ENCODE results near the gene CLN6. TPM values are rescaled to one million over a fixed set of nuclear protein-coding genes. Genes with fewer than 3 reads are reported as not detected.

Gene CLN6
- total RNA-seq, 3 donors from 2014 or later, result 20.1 to 39.2 (median 31.0) TPM

GRCh38 chr15:68220489-68220888, 9.0 kb downstream of the CLN6 start:
- ATAC-seq (no peak), DNase-seq (no peak)
- intact Hi-C loops (cut with DNase I, micrococcal nuclease), result no loop called here
- Histone ChIP-seq H3K4me3 (no peak overlapping the region), H3K9me3 (no peaks in the 10 kb centered on the region), H3K4me1 (ENCODE audit: low read depth) (no peaks in the 10 kb centered on the region), H3K36me3 (ENCODE audit: low read depth) (no peaks in the 10 kb centered on the region)
- TF ChIP-seq, protein P1, sequence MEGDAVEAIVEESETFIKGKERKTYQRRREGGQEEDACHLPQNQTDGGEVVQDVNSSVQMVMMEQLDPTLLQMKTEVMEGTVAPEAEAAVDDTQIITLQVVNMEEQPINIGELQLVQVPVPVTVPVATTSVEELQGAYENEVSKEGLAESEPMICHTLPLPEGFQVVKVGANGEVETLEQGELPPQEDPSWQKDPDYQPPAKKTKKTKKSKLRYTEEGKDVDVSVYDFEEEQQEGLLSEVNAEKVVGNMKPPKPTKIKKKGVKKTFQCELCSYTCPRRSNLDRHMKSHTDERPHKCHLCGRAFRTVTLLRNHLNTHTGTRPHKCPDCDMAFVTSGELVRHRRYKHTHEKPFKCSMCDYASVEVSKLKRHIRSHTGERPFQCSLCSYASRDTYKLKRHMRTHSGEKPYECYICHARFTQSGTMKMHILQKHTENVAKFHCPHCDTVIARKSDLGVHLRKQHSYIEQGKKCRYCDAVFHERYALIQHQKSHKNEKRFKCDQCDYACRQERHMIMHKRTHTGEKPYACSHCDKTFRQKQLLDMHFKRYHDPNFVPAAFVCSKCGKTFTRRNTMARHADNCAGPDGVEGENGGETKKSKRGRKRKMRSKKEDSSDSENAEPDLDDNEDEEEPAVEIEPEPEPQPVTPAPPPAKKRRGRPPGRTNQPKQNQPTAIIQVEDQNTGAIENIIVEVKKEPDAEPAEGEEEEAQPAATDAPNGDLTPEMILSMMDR (IDR thresholded peaks at IDR 0.05), result no peak

- no peak for DNase-seq
- H3K4me3 ChIP-seq, result no peak overlapping the region
- TF ChIP-seq, protein P1 (IDR thresholded peaks at IDR 0.05), result no peak
- no peaks in the 10 kb centered on the region for H3K36me3 ChIP-seq (ENCODE audit: low read depth)
- intact Hi-C loops (cut with DNase I, micrococcal nuclease), result loop anchor here in 1 of 2 donors (5.0 kb wide), 1 partner anchor 357 kb away; no protein-coding TSS in a partner anchor
- no peaks in the 10 kb centered on the region for H3K4me1 ChIP-seq (ENCODE audit: low read depth)
- no peak for ATAC-seq
- no peaks in the 10 kb centered on the region for H3K9me3 ChIP-seq
These were observed 10.4 kb downstream of the CLN6 start for GRCh38 chr15:68218847-68219798.

GRCh38 chr15:68218331-68218730, 11.2 kb downstream of the CLN6 start:
- intact Hi-C loops (cut with DNase I, micrococcal nuclease), result loop anchor here in 1 of 2 donors (5.0 kb wide), 1 partner anchor 356 kb away; no protein-coding TSS in a partner anchor
- ATAC-seq (no peak), DNase-seq (no peak)
- Histone ChIP-seq H3K9me3 (no peaks in the 10 kb centered on the region), H3K36me3 (ENCODE audit: low read depth) (no peaks in the 10 kb centered on the region), H3K4me3 (no peak overlapping the region), H3K4me1 (ENCODE audit: low read depth) (no peaks in the 10 kb centered on the region)
- TF ChIP-seq, protein P1 (IDR thresholded peaks at IDR 0.05), result no peak

GRCh38 chr15:68217341-68217740, 12.2 kb downstream of the CLN6 start:
- TF ChIP-seq, protein P1 (IDR thresholded peaks at IDR 0.05), result no peak
- ATAC-seq (no peak), DNase-seq (peak in 1 of 3 donors; percentile 13)
- Histone ChIP-seq H3K9me3 (no peaks in the 10 kb centered on the region), H3K4me1 (ENCODE audit: low read depth) (no peaks in the 10 kb centered on the region), H3K36me3 (ENCODE audit: low read depth) (no peaks in the 10 kb centered on the region), H3K4me3 (no peak overlapping the region)
- intact Hi-C loops (cut with DNase I, micrococcal nuclease), result loop anchor here in 1 of 2 donors (5.0 kb wide), 1 partner anchor 355 kb away; no protein-coding TSS in a partner anchor

- ATAC-seq (no peak), DNase-seq (no peak)
- intact Hi-C loops (cut with DNase I, micrococcal nuclease), result loop anchor here in 1 of 2 donors (5.0 kb wide), 1 partner anchor 353 kb away; no protein-coding TSS in a partner anchor
- H3K36me3 ChIP-seq (ENCODE audit: low read depth), result no peaks in the 10 kb centered on the region
- H3K4me1 ChIP-seq (ENCODE audit: low read depth), result peaks cover 6% of the 10 kb centered on the region
- no peak overlapping the region for H3K4me3 ChIP-seq
- TF ChIP-seq, protein P1 (IDR thresholded peaks at IDR 0.05), result no peak
- H3K9me3 ChIP-seq, result no peaks in the 10 kb centered on the region
These were observed 14.7 kb downstream of the CLN6 start for GRCh38 chr15:68214838-68215254.

Measured in mucosa of descending colon (tissue), 3 donors.